GM12872 (cell line): ENCODE results near the gene ASB2.

ENCODE experiments used
- TF ChIP-seq, protein P1 (sequence below): IDR thresholded peaks from 3 replicates; pipeline ENCODE4 v1.5.1; 2011; ENCODE audit warnings: low read depth, mild to moderate bottlenecking, low read length, moderate library complexity; ENCODE audit not compliant: insufficient read depth

ASB2 gene

DNA sequence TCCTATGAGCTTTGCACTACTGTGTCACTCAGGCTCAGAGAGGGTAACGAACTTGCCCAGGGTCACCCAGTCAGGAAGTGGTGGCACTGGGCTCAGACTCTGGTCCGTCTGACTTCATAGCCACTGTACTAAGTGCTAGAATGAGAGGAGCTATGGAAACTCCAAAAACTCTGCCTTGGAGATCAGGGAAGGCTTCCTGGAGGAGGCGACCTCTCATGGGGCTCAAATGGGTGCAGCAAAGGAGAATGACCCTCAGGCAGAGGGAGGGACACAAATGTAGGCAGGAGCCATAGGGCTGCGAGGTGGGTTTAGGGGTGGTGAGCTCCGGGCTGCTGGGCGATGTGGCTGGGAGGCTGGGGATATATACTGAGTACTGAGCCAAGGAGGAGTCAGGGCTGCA lies 23.9 kb upstream of the ASB2 start:
- TF ChIP-seq, protein P1, sequence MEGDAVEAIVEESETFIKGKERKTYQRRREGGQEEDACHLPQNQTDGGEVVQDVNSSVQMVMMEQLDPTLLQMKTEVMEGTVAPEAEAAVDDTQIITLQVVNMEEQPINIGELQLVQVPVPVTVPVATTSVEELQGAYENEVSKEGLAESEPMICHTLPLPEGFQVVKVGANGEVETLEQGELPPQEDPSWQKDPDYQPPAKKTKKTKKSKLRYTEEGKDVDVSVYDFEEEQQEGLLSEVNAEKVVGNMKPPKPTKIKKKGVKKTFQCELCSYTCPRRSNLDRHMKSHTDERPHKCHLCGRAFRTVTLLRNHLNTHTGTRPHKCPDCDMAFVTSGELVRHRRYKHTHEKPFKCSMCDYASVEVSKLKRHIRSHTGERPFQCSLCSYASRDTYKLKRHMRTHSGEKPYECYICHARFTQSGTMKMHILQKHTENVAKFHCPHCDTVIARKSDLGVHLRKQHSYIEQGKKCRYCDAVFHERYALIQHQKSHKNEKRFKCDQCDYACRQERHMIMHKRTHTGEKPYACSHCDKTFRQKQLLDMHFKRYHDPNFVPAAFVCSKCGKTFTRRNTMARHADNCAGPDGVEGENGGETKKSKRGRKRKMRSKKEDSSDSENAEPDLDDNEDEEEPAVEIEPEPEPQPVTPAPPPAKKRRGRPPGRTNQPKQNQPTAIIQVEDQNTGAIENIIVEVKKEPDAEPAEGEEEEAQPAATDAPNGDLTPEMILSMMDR = 0 out of 3 replicates have a peak, but pooled peaks have one; percentile 5

DNA sequence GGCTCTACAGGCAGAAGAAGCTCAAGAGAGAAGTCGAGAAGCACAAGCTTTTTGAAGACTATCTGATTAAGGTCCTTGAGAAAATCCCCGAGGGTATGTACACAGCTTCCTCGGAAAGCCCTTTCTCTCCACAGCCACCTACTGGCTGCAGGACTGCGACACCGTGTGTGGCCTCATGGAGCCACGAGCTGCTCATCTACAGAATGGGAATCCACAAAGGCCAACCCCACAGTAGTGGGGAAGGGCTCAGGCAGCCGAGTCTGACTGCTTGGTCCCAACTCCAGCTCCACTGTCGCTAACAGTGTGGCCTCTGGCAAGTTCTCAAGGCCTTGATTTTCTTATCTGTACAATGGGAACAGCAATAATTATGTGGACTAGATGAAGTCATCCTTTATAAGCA lies 23.2 kb upstream of the ASB2 start:
- TF ChIP-seq, protein P1 = no peak

DNA sequence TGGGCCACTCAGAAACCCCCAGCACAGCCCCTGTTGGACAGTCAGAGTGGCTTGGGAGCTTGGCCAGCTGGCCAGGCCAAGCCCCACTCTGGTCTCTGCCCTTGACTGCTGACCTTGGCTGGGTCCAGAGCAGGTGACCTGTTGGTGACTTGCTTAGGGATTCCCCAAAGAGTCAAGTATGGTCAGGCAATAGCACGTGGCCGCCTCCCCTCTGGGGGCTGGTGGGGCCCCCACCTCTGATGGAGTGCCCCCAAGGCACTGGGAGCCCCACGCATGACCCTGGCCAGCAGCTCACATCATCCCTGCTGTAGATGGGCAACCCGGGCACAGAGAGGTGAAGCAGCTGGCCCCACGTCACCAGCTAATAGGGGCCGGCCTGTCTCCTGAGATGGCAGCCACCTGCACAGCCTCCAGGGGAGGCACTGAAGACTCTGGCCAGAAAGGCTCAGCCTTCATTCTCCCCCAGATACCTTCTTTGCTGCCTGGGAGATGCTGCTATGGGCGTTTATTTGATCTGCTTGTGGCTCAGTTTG lies 22.6 kb upstream of the ASB2 start:
- TF ChIP-seq, protein P1 = no peak

DNA sequence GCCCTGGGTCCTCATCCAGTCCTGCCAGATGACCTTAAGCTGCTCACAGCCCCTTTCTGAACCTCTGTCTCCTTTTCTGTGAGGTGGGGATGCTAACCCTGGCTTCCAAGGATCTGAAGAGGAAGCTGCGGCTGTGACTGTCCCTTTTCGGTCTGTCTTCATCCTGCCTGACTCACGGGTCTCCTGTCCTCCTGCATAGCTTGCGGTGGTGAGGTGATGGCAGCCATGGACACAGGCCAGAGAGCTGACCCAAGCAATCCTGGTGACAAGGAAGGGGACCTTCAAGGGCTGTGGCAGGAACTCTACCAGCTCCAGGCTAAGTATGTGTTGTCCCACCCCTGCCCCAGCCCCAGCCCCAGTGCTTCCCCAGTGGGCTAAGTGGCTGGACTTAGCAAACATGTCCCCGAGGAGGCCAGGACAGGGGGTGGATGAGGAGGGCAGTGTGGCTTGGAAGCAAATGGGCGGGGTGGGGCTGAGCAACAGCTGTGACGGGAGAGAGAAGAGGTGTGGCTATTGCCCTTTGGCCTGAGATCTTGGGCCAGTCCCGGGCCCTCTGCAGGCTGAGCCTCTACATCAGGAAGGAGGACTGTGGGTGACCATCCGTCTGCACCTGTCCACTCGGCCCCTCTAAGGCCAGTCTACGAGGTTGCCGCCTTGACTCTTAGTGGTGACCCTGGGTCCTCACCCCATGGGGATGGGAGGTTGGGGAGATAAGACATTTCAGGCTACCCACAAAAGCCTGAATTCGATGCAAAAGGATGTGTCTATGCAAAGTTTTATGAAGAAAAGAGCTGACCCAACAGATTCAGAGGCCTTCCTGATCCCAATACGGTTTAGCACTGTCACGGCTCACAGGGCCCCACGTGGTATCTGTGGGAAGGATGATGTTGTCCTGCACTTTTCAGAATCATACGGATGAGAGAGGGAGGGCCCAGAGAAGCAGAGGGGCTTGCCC lies 21.8 kb upstream of the ASB2 start:
- TF ChIP-seq, protein P1 = no peak

DNA sequence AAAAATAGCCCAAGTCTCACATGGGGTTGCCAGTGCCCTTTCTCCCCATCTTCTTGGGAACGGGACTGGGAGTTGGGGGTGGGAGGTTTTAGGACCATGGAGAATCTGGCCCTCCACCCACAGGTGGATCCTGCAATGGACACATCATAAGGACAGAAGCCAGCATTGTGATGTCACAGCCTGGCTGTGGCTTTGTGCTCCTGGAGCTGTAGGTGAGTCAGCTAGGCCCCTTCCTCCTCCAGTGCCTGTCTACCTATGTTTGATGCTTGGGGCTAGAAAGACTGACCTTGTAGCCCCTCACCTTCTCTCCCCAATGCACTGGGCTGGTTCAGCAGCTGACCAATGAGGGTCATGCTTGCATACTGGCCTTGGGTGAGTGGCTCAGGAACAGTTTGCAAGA lies 20.7 kb upstream of the ASB2 start, which contains the start of gene CCDC197:
Gene CCDC197, plus strand, starts transcription at position 220 of the 400 bp plus-strand sequence. CDS start 831 bp downstream, outside the sequence.
- TF ChIP-seq, protein P1 = no peak

DNA sequence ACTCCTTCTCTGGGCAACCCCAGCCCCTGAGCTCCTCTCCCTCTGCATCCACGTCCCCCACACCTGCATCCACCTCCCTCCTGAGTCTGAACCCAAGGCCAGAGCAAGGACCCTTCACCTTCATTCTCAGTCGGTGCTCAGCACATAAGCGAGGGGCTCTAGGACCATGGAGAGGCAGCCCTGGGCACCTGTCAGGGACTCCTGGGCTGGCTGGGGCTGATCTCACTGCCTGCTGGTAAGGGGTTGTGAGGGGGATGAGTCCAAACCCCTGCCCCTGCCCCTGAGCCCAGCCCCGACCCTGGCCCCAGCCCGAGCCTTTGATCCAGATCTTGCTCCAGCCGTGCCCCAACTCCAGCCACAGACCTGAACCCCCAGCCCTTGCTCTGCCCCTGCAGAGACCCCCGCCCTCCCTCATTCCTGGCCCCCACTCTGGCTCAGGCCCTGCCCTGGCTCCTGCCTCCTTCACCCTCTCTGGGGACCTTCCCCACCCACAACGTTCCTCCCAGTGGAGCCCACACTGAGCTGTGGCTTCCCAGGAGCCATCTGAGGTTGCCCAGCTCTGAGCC lies 19.8 kb upstream of the ASB2 start:
- TF ChIP-seq, protein P1 = no peak
